NCI-H510A treated with DMSO at 0.1 percent for 48 hours (cell line): Measurements from ENCODE around the gene TRDMT1.

ENCODE experiments used
- DNase-seq: peaks from one replicate; lab custom pipeline; 2025; lab: John Stamatoyannopoulos, UW

The TRDMT1 gene

GRCh38 chr10:17171141-17171641 lies 30.3 kb downstream of the TRDMT1 start:
- no peak for DNase-seq

DNA sequence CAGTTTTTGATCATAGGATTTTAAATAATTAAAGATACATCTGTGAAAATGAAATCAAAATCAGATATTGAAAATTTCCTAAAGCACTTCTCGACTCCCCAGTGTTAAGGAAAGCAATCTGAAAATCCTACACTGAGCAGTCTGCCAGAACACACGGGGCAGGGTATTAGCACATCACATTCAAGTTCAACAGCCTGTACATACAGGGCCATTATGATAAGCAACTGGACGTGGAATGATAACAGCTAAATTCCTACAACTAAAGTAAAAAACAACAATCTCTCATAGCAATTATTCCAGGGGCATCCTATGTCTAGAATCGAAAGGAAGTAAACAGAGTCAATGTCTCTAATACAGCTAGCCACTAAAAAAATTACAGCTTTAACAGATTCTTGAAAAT lies 31.7 kb downstream of the TRDMT1 start:
- no peak for DNase-seq

GRCh38 chr10:17166699-17167098 lies 34.8 kb downstream of the TRDMT1 start:
- DNase-seq = no peak

- DNase-seq = no peak
Measured at GRCh38 chr10:17162828-17163227, 38.6 kb downstream of the TRDMT1 start.

GRCh38 chr10:17161775-17162174 lies 39.7 kb downstream of the TRDMT1 start:
- DNase-seq = no peak

GRCh38 chr10:17157024-17157423 lies 44.4 kb downstream of the TRDMT1 start:
- DNase-seq = no peak

DNA sequence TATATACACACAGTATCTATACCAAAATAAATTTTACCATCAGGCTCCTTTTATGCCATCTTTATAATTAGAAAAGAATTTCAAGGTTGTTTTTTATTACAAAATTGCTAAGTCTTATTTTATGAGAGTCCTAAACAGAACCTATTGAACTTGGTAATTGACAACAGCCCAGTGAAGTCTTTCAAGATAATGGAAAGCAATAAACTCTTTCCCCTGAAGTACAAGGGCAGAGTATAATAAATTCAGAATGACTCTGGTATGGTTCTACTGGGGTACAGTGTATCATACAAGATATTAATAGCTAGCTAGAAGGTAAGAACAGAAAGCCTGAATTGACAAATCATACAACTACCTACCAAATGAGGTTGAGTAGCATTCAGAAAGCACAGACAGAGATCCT lies 45.6 kb downstream of the TRDMT1 start:
- no peak for DNase-seq

DNA sequence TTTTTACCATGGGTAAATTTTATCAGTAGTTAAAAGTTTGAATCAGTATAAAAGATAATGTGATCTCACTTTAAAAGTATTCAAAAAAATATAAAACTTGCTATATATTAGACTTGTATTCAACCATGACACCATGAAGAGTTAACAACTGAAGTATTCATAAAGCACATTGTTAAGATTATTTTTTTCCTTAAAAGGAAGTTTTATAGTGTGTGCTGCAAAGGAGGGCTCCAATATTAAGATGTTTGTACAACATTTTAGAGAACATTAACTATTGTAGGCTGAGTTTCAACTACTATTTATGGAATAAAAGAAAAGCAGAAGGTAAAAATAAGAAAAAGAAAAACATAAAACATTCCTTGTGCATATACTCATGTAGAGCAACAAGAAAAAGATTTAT lies 47.4 kb downstream of the TRDMT1 start:
- no peak for DNase-seq

DNA sequence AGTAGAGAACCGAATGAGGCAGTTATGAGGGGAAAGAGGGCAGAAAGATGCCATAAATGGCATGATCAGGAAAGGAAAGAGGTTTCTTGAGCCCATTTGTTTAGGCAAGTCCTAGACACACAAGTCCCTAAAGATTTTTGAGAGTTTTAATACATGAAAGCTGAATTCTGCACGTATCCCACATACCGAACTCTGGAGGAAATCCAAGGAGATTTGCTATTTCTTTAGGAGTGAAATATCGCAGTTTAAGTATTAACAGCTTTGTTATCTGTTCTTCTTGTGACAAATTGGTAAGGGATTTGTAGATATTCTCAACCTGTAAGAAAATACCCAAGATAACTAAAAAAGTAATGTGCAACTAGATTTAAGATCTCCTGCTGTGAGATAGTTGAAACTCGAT lies 48.2 kb downstream of the TRDMT1 start:
- no peak for DNase-seq

DNA sequence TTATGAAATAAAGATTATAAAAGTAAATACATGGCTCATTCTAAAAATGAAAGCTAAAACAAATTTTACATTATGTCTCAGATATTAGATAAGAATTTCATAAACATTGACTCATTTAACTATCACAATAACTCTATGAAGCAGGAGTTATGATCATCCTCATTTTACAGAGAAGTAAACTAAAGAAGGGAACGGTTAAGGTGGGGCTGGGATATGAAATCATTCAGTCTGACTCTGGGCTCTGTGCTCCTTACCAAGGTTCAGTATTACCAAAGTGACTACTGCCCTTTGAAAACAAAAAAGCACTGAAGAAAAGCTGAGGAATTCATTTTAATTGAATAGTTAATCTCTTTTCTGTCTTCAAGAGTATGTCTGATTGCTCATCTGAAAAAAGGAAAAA lies 49.8 kb downstream of the TRDMT1 start:
- no peak for DNase-seq

GRCh38 chr10:17147884-17148489 lies 53.5 kb downstream of the TRDMT1 start:
- no peak for DNase-seq

DNA sequence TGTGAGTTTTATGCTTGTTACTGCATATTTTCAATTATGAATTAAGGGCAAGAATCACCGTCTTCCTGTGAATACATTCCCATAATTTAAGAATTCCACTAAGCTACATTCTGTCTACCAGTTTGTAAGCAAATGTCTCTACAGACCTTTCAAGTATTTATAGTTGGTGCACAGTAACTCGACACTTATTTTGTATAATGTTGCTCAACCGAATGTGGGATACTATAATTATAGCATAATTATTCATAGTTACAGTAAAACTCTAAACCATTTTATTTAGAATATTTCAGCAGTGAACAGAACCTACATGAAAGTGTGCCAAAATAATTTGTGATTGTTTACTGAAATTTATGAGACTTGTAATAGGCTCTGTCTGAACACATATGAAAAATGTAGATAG lies 54.6 kb downstream of the TRDMT1 start:
- DNase-seq = no peak

DNA sequence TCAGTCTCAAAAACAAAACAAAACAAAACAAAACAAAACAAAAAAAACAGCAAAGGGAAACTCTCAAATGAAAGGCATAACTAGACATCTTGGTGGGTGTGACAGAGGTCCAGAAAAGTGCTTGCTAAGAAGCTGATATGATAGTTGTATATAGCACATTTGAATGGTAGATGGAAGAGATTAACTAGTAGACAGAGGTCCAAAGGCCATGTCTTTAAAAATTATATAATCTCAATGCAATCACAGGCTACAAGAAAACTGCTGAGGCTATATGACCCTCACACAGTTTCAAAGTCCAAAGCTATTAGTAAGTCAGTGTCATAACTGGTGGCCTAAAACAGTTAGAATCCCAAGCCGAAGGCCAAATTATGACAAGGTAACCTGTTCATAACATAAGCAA lies 56.2 kb downstream of the TRDMT1 start:
- DNase-seq = no peak

GRCh38 chr10:17144757-17145156 lies 56.7 kb downstream of the TRDMT1 start:
- DNase-seq = no peak

DNA sequence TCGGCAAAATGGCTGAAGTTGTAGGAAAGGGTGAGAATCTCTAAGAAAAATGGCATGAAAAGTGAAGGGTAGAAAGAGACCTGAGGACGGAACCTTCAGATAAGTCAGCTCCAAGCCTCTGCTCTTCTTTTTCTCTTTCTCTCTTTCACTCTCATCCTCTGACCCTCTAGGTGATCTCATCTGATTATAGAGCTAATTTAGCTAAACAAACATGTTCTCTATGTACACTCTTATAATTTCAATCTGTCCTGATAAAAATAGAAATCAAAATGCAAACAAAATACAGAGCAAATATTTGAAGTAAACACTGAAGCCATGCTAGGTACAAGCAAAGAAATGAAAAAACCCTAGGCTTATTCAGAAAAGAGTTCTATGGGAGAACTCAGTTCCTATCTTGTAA lies 57.4 kb downstream of the TRDMT1 start:
- no peak for DNase-seq

GRCh38 chr10:17143055-17143690 lies 58.3 kb downstream of the TRDMT1 start:
- DNase-seq = no peak

GRCh38 chr10:17141504-17142229 lies 59.8 kb downstream of the TRDMT1 start:
- no peak for DNase-seq

GRCh38 chr10:17140386-17140761 lies 61.1 kb downstream of the TRDMT1 start:
- DNase-seq = no peak

DNA sequence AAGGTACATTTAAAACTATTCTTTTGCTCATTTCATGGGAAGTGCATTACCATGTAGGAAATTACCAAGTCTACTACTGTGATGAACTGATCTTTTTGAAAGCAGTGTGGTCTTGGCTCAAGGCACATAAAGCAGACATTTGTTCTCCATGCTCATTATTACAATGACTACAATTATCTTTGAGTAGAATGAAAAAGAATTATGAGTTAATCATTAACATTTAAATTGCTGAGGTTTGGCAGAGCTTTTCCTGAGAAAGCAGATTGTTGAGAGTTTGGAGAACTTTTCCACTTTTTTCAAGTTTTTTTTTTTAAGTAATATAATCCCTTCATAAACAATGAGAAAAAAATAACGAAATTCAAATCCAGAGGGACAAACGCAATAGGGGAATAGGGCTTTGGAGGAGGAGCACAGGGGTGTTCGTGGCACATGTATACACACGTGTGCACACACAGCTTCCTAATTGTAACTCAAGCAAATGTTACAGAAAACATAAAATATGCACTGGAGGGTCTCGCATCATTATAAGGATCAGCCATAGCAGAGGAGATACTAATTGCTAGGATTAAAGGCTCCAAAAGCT lies 62.9 kb downstream of the TRDMT1 start:
- DNase-seq = no peak

DNA sequence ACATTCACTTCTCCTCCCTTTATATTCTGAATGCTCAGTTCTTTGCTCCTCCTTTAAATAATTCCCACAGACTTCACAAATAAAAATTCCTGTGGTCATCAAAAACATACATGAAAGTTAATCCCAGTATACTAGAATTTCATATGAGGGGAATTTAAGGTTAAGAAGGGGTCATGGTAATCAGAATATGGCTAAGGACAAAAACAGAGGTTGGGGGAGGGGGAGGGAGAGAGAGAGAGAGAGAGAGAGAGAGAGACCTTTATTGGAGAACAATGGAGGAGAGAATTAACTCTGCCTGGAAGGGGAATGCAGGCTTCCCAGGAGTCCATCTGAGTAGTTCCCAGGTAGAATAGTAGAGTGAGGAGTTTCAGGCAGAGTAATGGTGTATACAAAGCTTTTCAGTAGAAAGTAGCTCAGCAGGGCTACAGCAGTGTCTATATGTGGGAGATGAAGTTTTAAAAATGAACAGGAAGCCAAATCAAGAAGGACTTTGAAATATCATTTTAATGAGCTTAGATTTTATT lies 66.7 kb downstream of the TRDMT1 start:
- no peak for DNase-seq

DNA sequence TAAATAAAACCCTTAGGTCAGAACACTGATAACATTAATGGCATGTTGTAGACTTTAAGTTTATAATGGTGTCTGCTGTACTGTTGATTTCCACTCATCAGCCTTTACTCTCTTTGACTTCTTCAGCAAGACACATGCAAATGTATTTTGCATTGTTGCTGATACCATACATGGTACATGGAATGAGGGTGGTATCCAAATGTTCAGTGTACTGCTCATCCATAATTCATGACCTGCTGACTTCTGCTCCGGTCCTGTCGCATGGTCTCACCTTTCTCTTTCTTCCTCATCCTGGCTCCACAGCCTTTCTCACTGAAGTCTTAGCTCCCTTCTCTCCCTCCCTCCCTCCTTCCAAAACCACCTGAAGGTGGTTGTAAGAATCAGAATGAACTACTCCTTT lies 67.2 kb downstream of the TRDMT1 start:
- no peak for DNase-seq

DNA sequence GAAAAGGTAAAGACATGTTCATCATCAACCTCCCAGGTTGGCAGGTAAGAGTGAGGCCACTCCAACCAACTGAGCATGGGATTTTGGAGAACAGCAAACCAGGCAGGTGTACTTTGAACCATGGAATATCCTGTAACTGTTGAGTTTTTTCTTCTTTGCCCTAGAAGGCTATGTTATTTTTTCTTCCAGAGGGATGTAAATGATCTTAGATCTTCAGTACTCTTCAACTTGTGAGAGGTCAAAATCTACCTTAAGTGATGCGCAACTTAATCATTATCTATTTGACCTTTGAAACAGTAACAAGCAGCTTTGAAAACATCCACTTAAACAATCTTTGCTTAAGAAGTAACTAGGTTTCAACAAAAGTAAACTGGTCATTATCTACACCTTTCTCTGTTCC lies 71.7 kb downstream of the TRDMT1 start, which contains the start of gene CUBN:
Gene CUBN (minus strand): TSS at position 71 of the 400 bp plus-strand sequence. CDS start 46 bp downstream, at position 25.
- no peak for DNase-seq

DNA sequence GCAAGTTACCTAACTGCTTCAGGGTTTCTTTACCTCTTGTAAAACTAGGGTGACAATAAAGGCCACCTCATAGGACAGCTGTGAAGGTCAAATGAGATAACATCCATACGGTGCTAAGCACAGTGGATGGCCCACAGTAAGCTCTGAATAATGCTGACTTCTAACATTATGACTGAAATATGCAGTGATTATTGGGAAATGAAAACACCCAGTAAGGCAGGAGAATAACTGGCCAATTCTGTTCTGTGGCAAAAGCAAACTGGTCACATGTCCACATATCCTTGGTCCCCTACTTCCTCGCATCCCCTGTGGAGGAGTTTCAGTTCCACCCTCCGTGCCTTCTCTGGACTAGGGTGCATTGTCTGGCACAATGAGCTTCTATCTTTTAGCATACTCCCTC lies 73.2 kb downstream of the TRDMT1 start:
- DNase-seq = no peak
